Transverse colon (tissue), 4 donors: Measurements from ENCODE around the gene WRNIP1.

Experiments
- POLR2AphosphoS5 ChIP-seq, 3 donors: sonication (generic); formaldehyde crosslinking; IDR thresholded peaks; one replicate each; pipeline ENCODE4 v1.6.1; 2016; ENCODE audit warnings: antibody characterized with exemption in 3 of 3
- TF ChIP-seq, protein P1 (sequence below), 5 experiments: fragments of 200-600 bp in 3 of 5; fragments of 450-650 bp in 2 of 5; sonication (generic) in 3 of 5; IDR thresholded peaks; 1 replicate in 2 of 5; 2 replicates in 3 of 5; pipeline ENCODE4 v1.5.1; 2016 to 2017; ENCODE audit warnings: antibody characterized with exemption in 5 of 5, inconsistent platforms in 3 of 5, mild to moderate bottlenecking in 2 of 5, moderate library complexity in 1 of 5

DNA sequence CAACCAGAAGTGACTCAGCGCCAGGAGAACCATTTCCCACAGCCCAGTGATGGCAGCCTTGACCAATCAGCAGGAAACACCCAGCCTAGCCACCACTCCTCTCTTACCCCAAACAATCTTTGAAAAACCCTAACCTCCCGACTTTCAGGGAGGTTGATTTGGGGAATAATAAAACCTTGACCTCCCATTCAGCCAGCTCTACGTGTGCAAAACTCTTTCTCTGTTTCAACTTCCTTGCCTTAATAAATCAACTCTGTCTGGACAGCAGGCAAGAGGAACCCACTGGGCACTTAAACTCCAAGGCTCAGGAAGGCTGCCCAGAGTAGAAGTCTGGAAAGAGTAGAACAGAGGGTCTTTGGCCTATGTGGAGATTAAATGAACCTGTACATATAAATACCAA, 41.5 kb downstream of the WRNIP1 start:
- no peak for TF ChIP-seq POLR2AphosphoS5 (IDR thresholded peaks at IDR 0.05)
- TF ChIP-seq, protein P1, sequence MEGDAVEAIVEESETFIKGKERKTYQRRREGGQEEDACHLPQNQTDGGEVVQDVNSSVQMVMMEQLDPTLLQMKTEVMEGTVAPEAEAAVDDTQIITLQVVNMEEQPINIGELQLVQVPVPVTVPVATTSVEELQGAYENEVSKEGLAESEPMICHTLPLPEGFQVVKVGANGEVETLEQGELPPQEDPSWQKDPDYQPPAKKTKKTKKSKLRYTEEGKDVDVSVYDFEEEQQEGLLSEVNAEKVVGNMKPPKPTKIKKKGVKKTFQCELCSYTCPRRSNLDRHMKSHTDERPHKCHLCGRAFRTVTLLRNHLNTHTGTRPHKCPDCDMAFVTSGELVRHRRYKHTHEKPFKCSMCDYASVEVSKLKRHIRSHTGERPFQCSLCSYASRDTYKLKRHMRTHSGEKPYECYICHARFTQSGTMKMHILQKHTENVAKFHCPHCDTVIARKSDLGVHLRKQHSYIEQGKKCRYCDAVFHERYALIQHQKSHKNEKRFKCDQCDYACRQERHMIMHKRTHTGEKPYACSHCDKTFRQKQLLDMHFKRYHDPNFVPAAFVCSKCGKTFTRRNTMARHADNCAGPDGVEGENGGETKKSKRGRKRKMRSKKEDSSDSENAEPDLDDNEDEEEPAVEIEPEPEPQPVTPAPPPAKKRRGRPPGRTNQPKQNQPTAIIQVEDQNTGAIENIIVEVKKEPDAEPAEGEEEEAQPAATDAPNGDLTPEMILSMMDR (IDR thresholded peaks at IDR 0.05), result no peak
